Ishikawa (cell line): Measurements from ENCODE around the gene COL21A1.

ENCODE experiments used
- CEBPB ChIP-seq: IDR thresholded peaks from 2 replicates; pipeline ENCODE4 v1.6.1; 2012
- CREB1 ChIP-seq: IDR thresholded peaks from 2 replicates; pipeline ENCODE4 v1.6.1; 2012; ENCODE audit warnings: low read depth
- EGR1 ChIP-seq: IDR thresholded peaks from 2 replicates; pipeline ENCODE4 v1.6.1; 2012
- EP300 ChIP-seq: IDR thresholded peaks from 2 replicates; pipeline ENCODE4 v1.6.1; 2012; ENCODE audit warnings: borderline replicate concordance
- FOXM1 ChIP-seq: IDR thresholded peaks from 2 replicates; pipeline ENCODE4 v1.6.1; 2012; ENCODE audit warnings: low read depth, borderline replicate concordance
- NFIC ChIP-seq: IDR thresholded peaks from 2 replicates; pipeline ENCODE4 v1.6.1; 2012
- RAD21 ChIP-seq: IDR thresholded peaks from 2 replicates; pipeline ENCODE4 v1.6.1; 2012; ENCODE audit warnings: low read depth
- TAF1 ChIP-seq: IDR thresholded peaks from 2 replicates; pipeline ENCODE4 v1.6.1; 2012; ENCODE audit warnings: low read depth, mild to moderate bottlenecking
- TCF12 ChIP-seq: IDR thresholded peaks from 2 replicates; pipeline ENCODE4 v1.6.1; 2012; ENCODE audit warnings: low read depth
- TEAD4 ChIP-seq: IDR thresholded peaks from 2 replicates; pipeline ENCODE4 v1.6.1; 2012
- YY1 ChIP-seq: IDR thresholded peaks from 2 replicates; pipeline ENCODE4 v1.6.1; 2012; ENCODE audit warnings: low read depth
- ZBTB7A ChIP-seq: IDR thresholded peaks from 2 replicates; pipeline ENCODE4 v1.6.1; 2012; ENCODE audit warnings: low read depth
- TF ChIP-seq, protein P1 (sequence below): IDR thresholded peaks from 2 replicates; pipeline ENCODE4 v1.6.1; 2012; ENCODE audit warnings: low read depth, mild to moderate bottlenecking
- TF ChIP-seq, protein P2 (sequence below): IDR thresholded peaks from 2 replicates; pipeline ENCODE4 v1.6.1; 2012
- TF ChIP-seq, protein P3 (sequence below): IDR thresholded peaks from 2 replicates; pipeline ENCODE4 v1.6.1; 2012

COL21A1 gene

DNA sequence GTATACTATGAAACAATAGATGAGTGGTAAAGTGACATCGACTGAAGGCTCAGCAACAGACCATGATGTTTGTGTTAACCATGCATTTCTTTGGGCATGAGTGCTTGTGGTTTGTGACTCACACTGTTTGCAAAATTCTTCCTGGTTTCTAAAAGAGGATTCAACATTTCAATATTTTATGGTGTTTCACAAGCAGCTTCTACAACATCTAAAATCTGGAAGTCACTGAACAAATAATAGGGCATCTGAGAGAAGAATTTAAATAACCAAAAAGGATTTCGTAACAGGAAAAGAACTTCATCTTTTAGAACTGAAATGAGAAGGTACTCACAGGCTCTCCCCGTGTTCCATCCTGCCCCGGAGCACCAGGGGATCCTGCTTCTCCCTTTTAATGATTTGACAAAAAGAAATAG, 146.2 kb downstream of the COL21A1 start:
- TF ChIP-seq RAD21 (no peak), TAF1 (no peak), CEBPB (no peak), EGR1 (no peak), YY1 (no peak), FOXM1 (no peak), EP300 (no peak), NFIC (no peak), TCF12 (no peak), ZBTB7A (no peak), TEAD4 (no peak), CREB1 (no peak)
- TF ChIP-seq, protein P1, sequence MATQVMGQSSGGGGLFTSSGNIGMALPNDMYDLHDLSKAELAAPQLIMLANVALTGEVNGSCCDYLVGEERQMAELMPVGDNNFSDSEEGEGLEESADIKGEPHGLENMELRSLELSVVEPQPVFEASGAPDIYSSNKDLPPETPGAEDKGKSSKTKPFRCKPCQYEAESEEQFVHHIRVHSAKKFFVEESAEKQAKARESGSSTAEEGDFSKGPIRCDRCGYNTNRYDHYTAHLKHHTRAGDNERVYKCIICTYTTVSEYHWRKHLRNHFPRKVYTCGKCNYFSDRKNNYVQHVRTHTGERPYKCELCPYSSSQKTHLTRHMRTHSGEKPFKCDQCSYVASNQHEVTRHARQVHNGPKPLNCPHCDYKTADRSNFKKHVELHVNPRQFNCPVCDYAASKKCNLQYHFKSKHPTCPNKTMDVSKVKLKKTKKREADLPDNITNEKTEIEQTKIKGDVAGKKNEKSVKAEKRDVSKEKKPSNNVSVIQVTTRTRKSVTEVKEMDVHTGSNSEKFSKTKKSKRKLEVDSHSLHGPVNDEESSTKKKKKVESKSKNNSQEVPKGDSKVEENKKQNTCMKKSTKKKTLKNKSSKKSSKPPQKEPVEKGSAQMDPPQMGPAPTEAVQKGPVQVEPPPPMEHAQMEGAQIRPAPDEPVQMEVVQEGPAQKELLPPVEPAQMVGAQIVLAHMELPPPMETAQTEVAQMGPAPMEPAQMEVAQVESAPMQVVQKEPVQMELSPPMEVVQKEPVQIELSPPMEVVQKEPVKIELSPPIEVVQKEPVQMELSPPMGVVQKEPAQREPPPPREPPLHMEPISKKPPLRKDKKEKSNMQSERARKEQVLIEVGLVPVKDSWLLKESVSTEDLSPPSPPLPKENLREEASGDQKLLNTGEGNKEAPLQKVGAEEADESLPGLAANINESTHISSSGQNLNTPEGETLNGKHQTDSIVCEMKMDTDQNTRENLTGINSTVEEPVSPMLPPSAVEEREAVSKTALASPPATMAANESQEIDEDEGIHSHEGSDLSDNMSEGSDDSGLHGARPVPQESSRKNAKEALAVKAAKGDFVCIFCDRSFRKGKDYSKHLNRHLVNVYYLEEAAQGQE: no peak
- TF ChIP-seq, protein P2, sequence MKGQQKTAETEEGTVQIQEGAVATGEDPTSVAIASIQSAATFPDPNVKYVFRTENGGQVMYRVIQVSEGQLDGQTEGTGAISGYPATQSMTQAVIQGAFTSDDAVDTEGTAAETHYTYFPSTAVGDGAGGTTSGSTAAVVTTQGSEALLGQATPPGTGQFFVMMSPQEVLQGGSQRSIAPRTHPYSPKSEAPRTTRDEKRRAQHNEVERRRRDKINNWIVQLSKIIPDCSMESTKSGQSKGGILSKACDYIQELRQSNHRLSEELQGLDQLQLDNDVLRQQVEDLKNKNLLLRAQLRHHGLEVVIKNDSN: no peak
- TF ChIP-seq, protein P3, sequence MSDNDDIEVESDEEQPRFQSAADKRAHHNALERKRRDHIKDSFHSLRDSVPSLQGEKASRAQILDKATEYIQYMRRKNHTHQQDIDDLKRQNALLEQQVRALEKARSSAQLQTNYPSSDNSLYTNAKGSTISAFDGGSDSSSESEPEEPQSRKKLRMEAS: no peak

DNA sequence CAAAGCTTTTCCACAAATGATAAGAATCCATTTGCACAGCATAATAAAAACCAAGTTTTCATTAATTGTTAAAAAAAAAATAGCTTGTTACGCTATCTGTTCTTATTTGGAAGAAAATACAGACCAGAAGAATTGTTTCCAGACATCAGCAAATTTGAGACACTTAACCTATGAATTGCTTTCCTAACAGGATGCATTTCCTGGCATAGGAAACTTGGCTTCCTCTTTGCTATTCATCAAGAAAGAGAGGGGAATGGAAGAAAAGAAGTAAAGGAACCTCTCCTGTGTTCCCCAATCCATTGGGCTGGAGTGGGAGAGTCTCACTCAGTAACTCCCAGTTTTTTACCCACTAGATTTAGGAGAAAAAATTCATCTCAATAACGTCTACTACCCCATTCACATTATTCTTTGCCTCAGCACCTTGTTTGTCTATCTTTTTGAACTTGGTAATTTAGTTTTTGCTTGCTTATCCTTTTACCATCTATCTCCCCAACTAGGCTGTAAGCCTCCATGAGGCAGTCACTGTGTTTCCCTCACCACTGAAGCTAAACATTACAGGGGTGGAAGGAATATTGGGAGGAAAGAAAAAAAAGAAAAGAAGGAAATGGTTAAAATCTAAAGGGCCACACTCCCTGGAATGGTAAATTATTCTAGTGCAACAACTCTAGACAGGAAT, 150.3 kb downstream of the COL21A1 start:
- TF ChIP-seq FOXM1 (no peak), CREB1 (no peak), NFIC (no peak), ZBTB7A (no peak), TAF1 (no peak)
- TF ChIP-seq, protein P1: no peak

DNA sequence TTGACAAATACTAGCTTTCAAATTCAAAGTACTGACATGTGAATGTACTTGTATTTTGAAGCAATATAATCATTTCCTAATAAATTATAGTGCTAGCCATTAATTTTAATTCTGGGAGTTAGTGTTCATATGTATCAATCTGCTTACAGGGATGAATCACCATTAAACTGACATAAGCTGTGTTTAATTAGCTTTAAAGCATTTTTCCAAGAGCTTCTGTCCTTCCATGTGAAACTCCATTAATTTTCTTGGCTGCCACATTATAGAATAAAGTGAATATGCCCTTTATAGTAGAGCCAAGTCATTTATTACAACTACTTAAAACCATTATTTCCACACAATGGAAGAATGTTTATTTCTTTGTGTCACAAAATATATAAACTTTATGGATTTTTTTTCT, 150.8 kb downstream of the COL21A1 start:
- TF ChIP-seq NFIC (peak; percentile 49; the same call in 1 of the 2 replicates), CREB1 (no peak), TAF1 (no peak)
- TF ChIP-seq, protein P3: no peak

DNA sequence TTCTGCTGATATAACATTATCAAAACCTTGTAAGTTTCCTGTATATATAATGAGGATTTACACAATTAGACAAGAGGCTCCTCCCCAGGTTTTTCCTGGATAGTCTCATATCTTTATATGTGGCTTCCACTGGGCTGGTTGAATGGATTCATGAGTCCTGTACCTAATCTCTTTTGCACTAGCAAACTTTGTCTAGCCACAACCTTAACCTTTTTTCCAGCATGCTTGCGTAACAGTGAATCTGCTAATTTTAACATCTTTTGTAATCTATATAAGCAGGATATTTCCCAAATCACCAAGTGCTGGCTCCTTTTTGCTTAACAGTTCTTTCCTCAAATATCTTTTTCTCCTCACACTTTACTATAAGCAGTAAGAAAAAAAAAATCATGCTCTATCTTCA, 153.6 kb downstream of the COL21A1 start:
- TF ChIP-seq YY1: no peak
- TF ChIP-seq TAF1: no peak
- TF ChIP-seq, protein P1: no peak
- no peak for TF ChIP-seq EGR1
- no peak for TF ChIP-seq ZBTB7A
- TF ChIP-seq, protein P3: no peak

DNA sequence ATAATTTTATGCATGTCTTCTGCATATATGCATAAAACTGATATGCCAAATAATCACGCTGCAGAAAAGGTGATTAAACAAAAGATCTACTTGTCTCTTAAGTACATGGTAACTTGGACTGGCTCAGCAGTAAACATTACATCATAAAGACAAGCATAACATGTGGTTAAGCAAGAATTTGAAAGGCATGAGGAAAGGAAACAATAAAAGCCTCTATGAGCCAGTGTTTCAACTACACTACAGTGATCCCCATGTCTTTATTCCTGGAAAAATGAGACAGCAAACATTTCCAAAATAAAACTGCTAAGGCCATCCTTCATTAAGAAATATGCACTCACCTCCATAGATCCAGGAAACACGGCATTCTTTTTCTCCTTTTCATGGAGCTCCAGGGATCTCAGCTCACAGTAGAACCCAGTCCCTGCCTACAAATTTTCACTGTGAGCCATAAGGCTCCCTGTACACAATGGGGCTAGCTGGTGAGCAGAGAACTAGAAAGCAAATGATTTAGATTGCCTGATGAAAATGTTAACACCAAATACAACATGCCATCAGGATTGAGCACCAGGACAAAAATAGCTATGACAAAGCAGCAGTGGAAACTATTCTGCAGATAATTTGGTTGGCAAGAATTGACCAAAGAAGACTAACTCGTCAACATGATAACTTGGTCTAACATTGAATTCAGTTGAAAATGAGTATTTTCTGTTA, 156.1 kb downstream of the COL21A1 start:
- no peak for TF ChIP-seq ZBTB7A
- TF ChIP-seq, protein P1: no peak
- TF ChIP-seq CEBPB: 0 out of 2 replicates have a peak, but pooled peaks have one; percentile 29
- no peak for TF ChIP-seq FOXM1
- no peak for TF ChIP-seq TAF1
- TF ChIP-seq EGR1: no peak
